Small intestine (tissue), 7 donors: ENCODE data around the gene SLC4A5. TPM values are rescaled to one million over a fixed set of nuclear protein-coding genes. Genes with fewer than 3 reads are reported as not detected.
"Not testable (repeated sequence)": the region's sequence is repeated elsewhere in the genome, so short reads cannot be mapped to it uniquely, and the experiment has no call there.

Experiments used
- DNase-seq, 2 donors: peaks; one replicate each; pipeline versions ENCODE4 v3.0.0 to v3.0.0-alpha.2; 2013
- FAIRE-seq: peaks from 2 replicates; lab custom pipeline; 2012; peaks lifted over from hg19 to GRCh38; lab: Jason Lieb, UNC
- H3K27ac ChIP-seq, 3 donors: one replicate each; pipeline ENCODE4 v1.5.1; 2013; ENCODE audit warnings: low read length in 2 of 3, mild to moderate bottlenecking in 2 of 3, control low read depth in 1 of 3, inconsistent platforms in 1 of 3, low read depth in 1 of 3, moderate library complexity in 1 of 3
- H3K27me3 ChIP-seq, 3 donors: one replicate each; pipeline ENCODE4 v1.6.1; 2013; ENCODE audit warnings: low read length in 3 of 3, inconsistent platforms in 1 of 3; ENCODE audit not compliant: control insufficient read depth in 3 of 3, insufficient read depth in 3 of 3
- H3K36me3 ChIP-seq, 3 donors: one replicate each; pipeline ENCODE4 v1.6.1; 2013; ENCODE audit warnings: low read length in 3 of 3, inconsistent platforms in 1 of 3, low read depth in 1 of 3, mild to moderate bottlenecking in 1 of 3, moderate library complexity in 1 of 3; ENCODE audit not compliant: control insufficient read depth in 3 of 3, insufficient read depth in 2 of 3
- H3K4me1 ChIP-seq, 3 donors: one replicate each; pipeline ENCODE4 v1.6.1; 2013; ENCODE audit warnings: low read length in 2 of 3, inconsistent platforms in 1 of 3, low read depth in 1 of 3, mild to moderate bottlenecking in 1 of 3, moderate library complexity in 1 of 3; ENCODE audit not compliant: control insufficient read depth in 3 of 3, insufficient read depth in 2 of 3
- H3K4me3 ChIP-seq, 3 donors: one replicate each; pipeline ENCODE4 v1.5.1; 2013; ENCODE audit warnings: low read length in 3 of 3, control low read depth in 1 of 3, inconsistent platforms in 1 of 3, low read depth in 1 of 3, mild to moderate bottlenecking in 1 of 3, moderate library complexity in 1 of 3
- H3K9me3 ChIP-seq, 2 donors: one replicate each; pipeline ENCODE4 v1.6.1; 2013; ENCODE audit warnings: low read depth in 1 of 2, low read length in 1 of 2; ENCODE audit not compliant: control insufficient read depth in 2 of 2, insufficient read depth in 1 of 2
- WGBS, 3 donors: extraction: QIAGEN DNeasy Blood & Tissue Kit; methylation state at CpG; one replicate each; pipeline ENCODE4 v1.1.7; 2013; 5-methylcytosine and 5-hydroxymethylcytosine counted together
- polyA plus RNA-seq, 4 donors: library from polyadenylated mRNA; stranded (reverse) in 3 of 4; unstranded in 1 of 4; fragments of 200-250 nt in 3 of 4; fragments of 120-200 nt in 1 of 4; gene quantifications; one replicate each; pipeline versions ENCODE4 v1.2.1 to v1.2.3, GENCODE V29; 2013
- donor health status: healthy with polysubstance abuse.
- donor health status: control.
- donor health status: control.
- donor health status: Bipolar disorder and iron deficiency.
- donor health status: healthy.

The SLC4A5 gene
- polyA plus RNA-seq, 4 donors = 0.43 to 2.0 (median 0.59) TPM; not detected in 1

DNA sequence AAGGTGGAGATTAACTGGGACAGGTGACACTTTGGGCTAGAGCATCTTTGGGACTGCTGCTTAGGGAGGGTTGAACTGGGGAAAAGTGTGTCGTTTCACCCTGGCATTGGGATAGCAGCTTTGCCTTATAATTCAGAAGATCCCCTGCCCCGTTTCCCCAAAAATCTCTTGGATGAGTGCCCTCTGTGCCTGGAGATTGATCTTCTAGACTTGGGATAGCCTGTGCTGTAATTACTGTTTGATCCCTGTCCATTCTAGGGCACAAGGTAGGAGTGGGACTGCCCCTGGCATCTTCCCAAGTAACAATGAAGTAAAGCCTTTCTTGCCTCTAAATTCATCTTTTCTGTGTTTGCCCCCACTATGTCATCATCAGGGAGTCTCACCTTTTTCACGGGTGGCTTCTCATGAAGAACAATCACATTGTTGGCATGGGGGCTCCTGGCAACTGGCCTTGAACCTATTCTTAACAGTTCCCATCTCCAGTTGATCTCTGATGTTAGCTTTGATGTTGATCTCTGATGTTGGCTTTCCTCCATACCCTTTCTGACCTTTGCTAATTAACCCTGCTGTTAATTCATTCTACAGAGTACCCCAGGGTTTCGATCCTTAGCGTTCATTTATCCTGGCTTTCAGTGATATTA is 123.2 kb downstream of the SLC4A5 start:
- no peaks in the 10 kb centered on the region for H3K27me3 ChIP-seq
- WGBS, 3 donors = 90 to 96% (median 93%) methylated on average over 5 of the region's 5 CpGs
- no peak overlapping the region for H3K27ac ChIP-seq
- no peak for DNase-seq
- FAIRE-seq = no peak
- peaks cover 0 to 7% (median 5%) of the 10 kb centered on the region in 3 donors for H3K36me3 ChIP-seq
- no peak overlapping the region for H3K4me3 ChIP-seq
- H3K4me1 ChIP-seq = no peaks in the 10 kb centered on the region
- H3K9me3 ChIP-seq = no peaks in the 10 kb centered on the region

DNA sequence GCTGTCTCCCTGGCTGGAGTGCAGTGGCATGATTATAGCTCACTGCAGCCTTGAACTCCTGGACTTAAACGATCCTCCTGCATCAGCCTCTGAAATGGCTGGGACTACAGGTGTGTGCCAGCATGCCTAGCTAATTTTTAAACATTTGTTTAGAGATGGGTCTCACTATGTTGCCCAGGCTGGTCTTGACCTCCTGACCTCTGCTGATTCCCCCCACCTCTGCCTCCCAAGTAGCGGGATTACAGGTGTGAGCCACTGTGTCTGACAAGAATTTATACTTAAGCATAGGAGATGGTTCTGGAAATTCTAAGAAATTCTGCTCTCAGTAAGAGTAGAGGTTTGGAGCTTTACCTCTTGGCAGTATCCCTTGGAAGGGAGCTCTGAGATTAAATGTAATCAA is 126.6 kb downstream of the SLC4A5 start:
- no peaks in the 10 kb centered on the region for H3K9me3 ChIP-seq
- no peak for DNase-seq
- H3K27ac ChIP-seq = no peak overlapping the region
- H3K4me1 ChIP-seq = no peaks in the 10 kb centered on the region
- no peak for FAIRE-seq
- H3K27me3 ChIP-seq = no peaks in the 10 kb centered on the region
- WGBS, 3 donors = 61 to 74% (median 70%) methylated on average over 2 of the region's 2 CpGs
- H3K36me3 ChIP-seq = peaks cover 5 to 18% (median 13%) of the 10 kb centered on the region in 3 donors
- no peak overlapping the region for H3K4me3 ChIP-seq

- H3K27me3 ChIP-seq, H3K9me3 ChIP-seq, DNase-seq, FAIRE-seq, H3K27ac ChIP-seq, H3K4me1 ChIP-seq, H3K4me3 ChIP-seq: not testable (repeated sequence)
- WGBS, 3 donors = 91 to 96% (median 96%) methylated on average over 6 of the region's 6 CpGs
- peaks cover 5 to 24% (median 11%) of the 10 kb centered on the region in 3 donors for H3K36me3 ChIP-seq
Observed at GRCh38 chr2:74215771-74216170, 127.4 kb downstream of the SLC4A5 start.

DNA sequence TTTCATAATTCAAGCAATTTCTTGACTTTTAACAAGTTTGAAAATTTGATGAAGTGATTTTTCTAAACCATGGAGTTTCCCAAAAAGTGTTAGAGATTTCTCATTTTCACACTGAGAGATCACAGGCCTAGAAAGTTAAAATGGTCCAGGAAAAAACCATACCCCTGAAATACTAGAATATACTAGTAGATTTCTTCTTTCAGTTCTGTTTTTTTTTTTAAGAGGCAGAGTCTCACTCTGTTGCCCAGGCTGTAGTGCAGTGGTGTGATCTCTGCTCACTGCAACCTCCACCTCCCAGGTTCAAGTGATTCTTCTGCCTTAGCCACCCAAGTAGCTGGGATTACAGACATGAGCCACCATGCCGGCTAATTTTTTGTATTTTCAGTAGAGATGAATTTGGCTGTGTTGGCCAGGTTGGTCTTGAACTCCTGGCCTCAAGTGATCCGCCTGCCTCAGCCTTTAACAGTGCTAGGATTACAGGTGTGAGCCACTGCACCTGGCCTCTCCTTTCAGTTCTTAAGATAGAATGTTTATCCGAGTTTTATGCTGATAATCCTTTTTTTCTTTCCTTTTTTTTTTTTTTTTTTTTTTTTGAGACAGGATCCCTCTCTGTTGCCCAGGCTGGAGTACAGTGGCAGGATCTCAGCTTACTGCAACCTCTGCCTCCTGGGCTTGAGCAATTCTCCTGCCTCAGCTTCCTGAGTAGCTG is 130.4 kb downstream of the SLC4A5 start:
- FAIRE-seq = no peak
- no peak for DNase-seq
- Histone ChIP-seq H3K27me3 (no peaks in the 10 kb centered on the region), H3K4me1 (no peaks in the 10 kb centered on the region), H3K9me3 (no peaks in the 10 kb centered on the region), H3K4me3 (no peak overlapping the region), H3K27ac (no peak overlapping the region), H3K36me3 (peaks cover 5 to 29% (median 13%) of the 10 kb centered on the region in 3 donors)
- WGBS, 3 donors = 68 to 87% (median 86%) methylated on average over 3 of the region's 3 CpGs

DNA sequence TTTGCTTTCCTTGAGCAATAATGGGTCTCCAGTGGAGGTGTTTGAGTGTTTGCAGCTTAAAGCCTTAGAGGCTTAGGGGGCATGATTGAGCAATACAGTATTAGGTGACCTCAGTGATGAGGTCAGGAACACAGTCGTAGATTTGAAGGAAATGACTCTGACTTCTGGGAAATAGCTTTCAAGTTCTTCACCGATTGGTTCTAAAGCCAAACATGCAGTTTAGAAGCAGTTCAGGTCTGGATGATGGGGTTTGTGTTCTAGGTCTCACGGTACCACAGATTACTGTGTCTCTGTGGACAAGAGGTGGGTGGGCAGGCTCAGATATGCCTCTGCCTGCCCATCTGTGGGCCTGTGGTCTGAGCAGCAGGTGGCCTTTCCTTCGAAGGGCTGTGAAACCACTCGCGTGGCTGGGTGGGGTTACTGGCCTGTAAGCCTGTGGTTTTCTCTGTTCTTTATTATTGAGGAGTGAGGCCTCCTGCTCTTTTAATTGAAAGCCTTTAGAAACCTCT is 137.0 kb downstream of the SLC4A5 start:
- FAIRE-seq (no peak), DNase-seq (peak; percentile 26 to 54)
- H3K4me1 ChIP-seq = peaks cover 2 to 14% (median 7%) of the 10 kb centered on the region in 3 donors
- H3K27me3 ChIP-seq = no peaks in the 10 kb centered on the region
- H3K9me3 ChIP-seq = no peaks in the 10 kb centered on the region
- 10 to 19% (median 12%) methylated on average over 6 of the region's 6 CpGs for WGBS, 3 donors
- H3K27ac ChIP-seq = peak overlapping the region in 2 of 3 donors; percentile 81 to 94
- H3K36me3 ChIP-seq = peaks cover 0 to 12% (median 4%) of the 10 kb centered on the region in 3 donors
- no peak overlapping the region for H3K4me3 ChIP-seq

- Histone ChIP-seq H3K27ac (peak overlapping the region in 2 of 3 donors; percentile 78 to 81), H3K4me1 (peaks cover 2 to 14% (median 7%) of the 10 kb centered on the region in 3 donors), H3K36me3 (peaks cover 0 to 8% (median 4%) of the 10 kb centered on the region in 3 donors), H3K9me3 (no peaks in the 10 kb centered on the region), H3K4me3 (no peak overlapping the region), H3K27me3 (no peaks in the 10 kb centered on the region)
- DNase-seq (peak; percentile 64 to 95), FAIRE-seq (no peak)
- 7 to 42% (median 12%) methylated on average over 6 of the region's 6 CpGs for WGBS, 3 donors
Observed at GRCh38 chr2:74205596-74205995, 137.6 kb downstream of the SLC4A5 start.

- Histone ChIP-seq H3K36me3 (peaks cover 0 to 8% (median 4%) of the 10 kb centered on the region in 3 donors), H3K4me3 (no peak overlapping the region), H3K9me3 (no peaks in the 10 kb centered on the region), H3K27me3 (no peaks in the 10 kb centered on the region), H3K4me1 (peaks cover 2 to 14% (median 7%) of the 10 kb centered on the region in 3 donors), H3K27ac (peak overlapping the region in 2 of 3 donors; percentile 71 to 78)
- 12 to 57% (median 48%) methylated on average over 5 of the region's 5 CpGs for WGBS, 3 donors
- no peak for FAIRE-seq
- DNase-seq = peak in 1 of 2 donors; percentile 78
Observed at GRCh38 chr2:74205113-74205512, 138.1 kb downstream of the SLC4A5 start.

GRCh38 chr2:74204436-74204835 is 138.8 kb downstream of the SLC4A5 start:
- H3K9me3 ChIP-seq = no peaks in the 10 kb centered on the region
- H3K27me3 ChIP-seq = peaks cover 0 to under 1% (median 0%) of the 10 kb centered on the region in 3 donors
- H3K27ac ChIP-seq = peak overlapping the region in 1 of 3 donors; percentile 78
- peaks cover 7 to 14% (median 7%) of the 10 kb centered on the region in 3 donors for H3K4me1 ChIP-seq
- WGBS, 3 donors = 90 to 95% (median 92%) methylated on average over 3 of the region's 3 CpGs
- H3K36me3 ChIP-seq = peaks cover 0 to 3% (median 2%) of the 10 kb centered on the region in 3 donors
- no peak overlapping the region for H3K4me3 ChIP-seq
- DNase-seq (no peak), FAIRE-seq (no peak)
